HFF-Myc (cell line): Measurements from ENCODE around the gene OR1E1.
"Not testable (repeated sequence)": the region's sequence is repeated elsewhere in the genome, so short reads cannot be mapped to it uniquely, and the experiment has no call there.

Source experiments
- DNase-seq: peaks from one replicate; pipeline ENCODE4 v3.0.0-alpha.2; 2011; ENCODE audit warnings: low read depth; ENCODE audit errors: extremely low read depth
- H3K4me3 ChIP-seq: replicated peaks from 2 replicates; pipeline ENCODE4 v1.5.1; 2011; ENCODE audit warnings: low read depth, mild to moderate bottlenecking, control low read depth, low read length
- CTCF ChIP-seq: IDR thresholded peaks from 2 replicates; pipeline ENCODE4 v1.5.1; 2012; ENCODE audit warnings: mild to moderate bottlenecking, low read depth, low read length, control low read depth; ENCODE audit errors: missing control alignments

The OR1E1 gene

GRCh38 chr17:3385869-3386816 is 12.1 kb downstream of the OR1E1 start, which contains the start of gene OR3A2:
TSS of gene OR3A2 (minus strand) at chr17:3386308.
- H3K4me3 ChIP-seq = no peak within 1 kb of the TSS
- TF ChIP-seq CTCF = no peak

DNA sequence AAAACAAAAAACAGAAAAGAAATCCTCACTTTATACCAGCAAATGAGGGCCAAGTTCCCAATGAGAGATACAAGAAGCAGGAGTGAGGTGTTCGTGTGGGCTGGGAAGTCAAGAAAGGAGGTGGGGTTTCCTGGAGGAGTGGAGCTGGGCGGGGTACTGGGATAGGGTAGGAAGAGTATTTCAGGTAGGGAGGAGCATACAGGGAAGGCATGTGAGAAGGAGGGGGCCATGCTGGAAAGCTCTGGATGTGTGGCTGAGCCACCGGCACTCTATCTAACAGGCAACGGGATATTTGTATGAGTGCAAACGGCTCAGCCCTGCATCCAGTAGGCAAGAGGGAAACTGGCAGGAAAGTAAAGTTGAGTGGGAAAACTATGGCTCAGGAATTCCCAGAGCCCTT is 16.3 kb downstream of the OR1E1 start:
- no peak for TF ChIP-seq CTCF
- DNase-seq = no peak
- no peak overlapping the region for H3K4me3 ChIP-seq

More at GRCh38 chr17:3385869-3386816, 12.1 kb downstream of the OR1E1 start, which contains the start of gene OR3A2:
- DNase-seq = no peak

GRCh38 chr17:3378321-3378720 is 19.9 kb downstream of the OR1E1 start:
- DNase-seq = no peak
- no peak overlapping the region for H3K4me3 ChIP-seq
- TF ChIP-seq CTCF = no peak

DNA sequence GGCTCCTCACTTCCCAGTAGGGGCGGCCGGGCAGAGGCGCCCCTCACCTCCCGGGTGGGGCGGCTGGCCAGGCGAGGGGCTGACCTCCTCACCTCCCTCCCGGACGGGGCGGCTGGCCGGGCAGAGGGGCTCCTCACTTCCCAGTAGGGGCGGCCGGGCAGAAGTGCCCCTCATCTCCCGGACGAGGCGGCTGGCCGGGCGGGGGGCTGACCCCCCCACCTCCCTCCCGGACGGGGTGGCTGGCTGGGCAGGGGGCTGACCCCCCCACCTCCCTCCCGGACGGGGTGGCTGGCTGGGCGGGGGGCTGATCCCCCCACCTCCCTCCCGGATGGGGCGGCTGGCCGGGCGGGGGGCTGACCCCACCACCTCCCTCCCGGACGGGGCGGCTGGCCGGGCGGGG is 27.0 kb downstream of the OR1E1 start:
- not testable (repeated sequence) for H3K4me3 ChIP-seq, DNase-seq
